Common myeloid progenitor, CD34-positive (primary cell): Measurements from ENCODE around the gene ABCA13.

ENCODE experiments used
- CTCF ChIA-PET: fragments of 350-600 bp; sonication (Branson Sonifier 250); formaldehyde crosslinking; loops from one replicate; lab custom pipeline; 2021; ENCODE audit warnings: antibody characterized with exemption; lab: Charles Lee
- POLR2A ChIA-PET: fragments of 350-600 bp; sonication (Branson Sonifier 250); formaldehyde crosslinking; loops from one replicate; lab custom pipeline; 2021; ENCODE audit warnings: antibody characterized with exemption; lab: Charles Lee
- DNase-seq, 3 donors: peaks; one replicate each; pipeline versions ENCODE4 v3.0.0 to v3.0.0-alpha.2; 2013
- H3K27ac ChIP-seq, 2 experiments: 1 replicate in 1 of 2; 2 replicates in 1 of 2; pipeline ENCODE4 v1.7.0; 2013; ENCODE audit warnings: inconsistent platforms in 2 of 2, low read length in 2 of 2, mild to moderate bottlenecking in 2 of 2, low read depth in 1 of 2, moderate library complexity in 1 of 2; ENCODE audit not compliant: severe bottlenecking in 2 of 2, insufficient read depth in 1 of 2, poor library complexity in 1 of 2
- H3K27me3 ChIP-seq, 5 experiments: replicated peaks in 2 of 5; 1 replicate in 3 of 5; 2 replicates in 2 of 5; pipeline versions ENCODE4 v1.6.1 to v1.7.0; 2013; ENCODE audit warnings: low read length in 4 of 5, mild to moderate bottlenecking in 2 of 5, moderate library complexity in 2 of 5, inconsistent platforms in 1 of 5; ENCODE audit not compliant: insufficient read depth in 5 of 5, control insufficient read depth in 4 of 5
- H3K36me3 ChIP-seq, 4 experiments: 1 replicate in 2 of 4; 2 replicates in 2 of 4; pipeline versions ENCODE4 v1.6.1 to v1.7.0; 2013; ENCODE audit warnings: low read length in 3 of 4, control low read depth in 1 of 4, mild to moderate bottlenecking in 1 of 4; ENCODE audit not compliant: control insufficient read depth in 4 of 4, insufficient read depth in 4 of 4
- H3K4me1 ChIP-seq, 4 experiments: 1 replicate in 3 of 4; 2 replicates in 1 of 4; pipeline versions ENCODE4 v1.6.1 to v1.7.1; 2013; ENCODE audit warnings: low read length in 3 of 4, mild to moderate bottlenecking in 3 of 4, control low read depth in 1 of 4, inconsistent platforms in 1 of 4, moderate library complexity in 1 of 4; ENCODE audit not compliant: control insufficient read depth in 4 of 4, insufficient read depth in 4 of 4; ENCODE audit errors: control extremely low read depth in 1 of 4
- H3K4me3 ChIP-seq, 7 experiments: 1 replicate in 4 of 7; 2 replicates in 3 of 7; pipeline versions ENCODE4 v1.5.1 to v1.7.0; 2013; ENCODE audit warnings: mild to moderate bottlenecking in 7 of 7, low read length in 6 of 7, moderate library complexity in 6 of 7, inconsistent platforms in 2 of 7, low read depth in 2 of 7, control low read depth in 1 of 7; ENCODE audit not compliant: insufficient read depth in 4 of 7, control insufficient read depth in 1 of 7; ENCODE audit errors: extremely low read depth in 1 of 7
- H3K9me3 ChIP-seq, 5 experiments: 1 replicate in 4 of 5; 2 replicates in 1 of 5; pipeline versions ENCODE4 v1.6.1 to v1.7.1; 2013; ENCODE audit warnings: low read length in 4 of 5, mild to moderate bottlenecking in 2 of 5, inconsistent platforms in 1 of 5, low read depth in 1 of 5, moderate library complexity in 1 of 5; ENCODE audit not compliant: control insufficient read depth in 4 of 5, insufficient read depth in 2 of 5; ENCODE audit errors: control extremely low read depth in 1 of 5
- WGBS: methylation state at CpG from one replicate; pipeline ENCODE4 v1.1.5; 2013; ENCODE audit not compliant: insufficient coverage; 5-methylcytosine and 5-hydroxymethylcytosine counted together

Gene ABCA13

DNA sequence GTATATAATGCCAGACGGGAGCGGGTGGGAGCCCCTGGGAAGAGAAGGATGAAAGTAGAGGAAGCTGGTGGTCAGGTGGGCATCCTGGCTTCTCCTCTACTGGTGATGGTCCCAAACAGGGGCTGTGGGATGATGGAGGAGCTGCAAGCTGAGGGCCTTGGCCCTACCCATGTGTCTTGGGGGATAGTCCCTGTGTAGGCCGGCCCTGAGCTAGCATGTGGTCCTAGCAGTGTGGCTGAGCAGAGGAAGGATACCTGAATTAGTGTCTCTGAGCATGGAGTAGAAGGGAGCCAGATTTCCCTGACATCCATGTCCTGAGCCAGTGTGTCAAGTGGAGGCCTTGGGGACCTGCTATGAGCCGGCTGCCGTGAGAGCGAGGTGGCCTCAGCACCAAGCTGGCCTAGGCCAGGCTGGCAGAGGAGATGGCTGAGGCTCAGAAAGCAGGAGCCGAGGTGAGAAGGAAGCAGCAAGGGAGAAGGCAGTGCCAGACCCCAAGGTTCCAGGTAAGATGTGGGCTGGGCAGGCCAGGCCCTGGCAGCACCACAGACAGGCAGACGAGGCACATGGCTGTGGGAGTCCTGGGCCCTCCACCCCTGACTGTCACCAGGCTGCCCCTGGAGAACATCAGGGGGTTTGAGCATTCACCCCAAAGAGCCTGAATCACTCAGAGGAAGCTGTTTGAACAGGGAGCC lies 150.2 kb downstream of the ABCA13 start:
- CTCF ChIA-PET = interaction anchor here (1.2 kb wide), 1 partner anchor 15 kb away, joined by 3 read pairs; no protein-coding TSS in a partner anchor

DNA sequence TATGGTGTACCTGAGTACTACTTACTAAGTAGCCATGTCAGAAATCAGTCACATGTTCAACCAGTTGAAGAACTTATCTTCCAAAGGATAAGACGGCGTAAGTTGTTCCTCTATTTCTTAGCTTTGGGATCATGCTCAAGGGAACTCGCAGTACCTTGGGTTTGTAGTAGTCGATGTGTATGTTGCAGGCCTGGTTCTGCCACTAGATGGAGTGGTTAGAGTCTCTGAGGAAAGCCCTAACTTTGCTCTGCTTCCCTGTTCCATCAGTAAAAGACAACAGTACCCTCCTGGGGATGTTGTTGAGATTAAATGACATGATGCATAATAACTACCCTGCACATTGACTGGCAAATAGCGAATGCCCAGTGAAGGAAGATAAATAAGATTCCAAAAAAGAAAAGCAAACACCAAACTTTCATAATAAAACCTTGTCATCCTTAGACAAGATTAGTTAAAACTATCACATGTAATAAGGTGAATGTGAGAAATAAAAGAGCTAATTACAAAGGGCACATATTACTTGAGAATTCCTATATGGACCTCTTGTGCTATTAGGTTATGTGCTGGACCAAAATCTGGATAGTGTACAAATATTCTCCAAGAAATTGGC lies 165.9 kb downstream of the ABCA13 start:
- 92% methylated on average over 2 of the region's 5 CpGs for WGBS
- CTCF ChIA-PET = interaction anchor here (0.7 to 3.6 kb wide), 10 partner anchors 14 to 538 kb away, joined by 3 to 17 read pairs (median 3); no protein-coding TSS in a partner anchor
- DNase-seq = peak; percentile 9 to 50 (median 37)

More for the DNA sequence above, 150.2 kb downstream of the ABCA13 start:
- 97% methylated on average over 8 of the region's 8 CpGs for WGBS
- Histone ChIP-seq H3K4me1 (no peaks in the 10 kb centered on the region), H3K9me3 (peaks cover 0 to 15% (median 6%) of the 10 kb centered on the region in 5 experiments), H3K27ac (no peak overlapping the region), H3K4me3 (no peak overlapping the region), H3K36me3 (peaks cover 0 to 9% (median 2%) of the 10 kb centered on the region in 4 experiments), H3K27me3 (no peaks in the 10 kb centered on the region)
- no peak for DNase-seq
- POLR2A ChIA-PET = no interaction called here

DNA sequence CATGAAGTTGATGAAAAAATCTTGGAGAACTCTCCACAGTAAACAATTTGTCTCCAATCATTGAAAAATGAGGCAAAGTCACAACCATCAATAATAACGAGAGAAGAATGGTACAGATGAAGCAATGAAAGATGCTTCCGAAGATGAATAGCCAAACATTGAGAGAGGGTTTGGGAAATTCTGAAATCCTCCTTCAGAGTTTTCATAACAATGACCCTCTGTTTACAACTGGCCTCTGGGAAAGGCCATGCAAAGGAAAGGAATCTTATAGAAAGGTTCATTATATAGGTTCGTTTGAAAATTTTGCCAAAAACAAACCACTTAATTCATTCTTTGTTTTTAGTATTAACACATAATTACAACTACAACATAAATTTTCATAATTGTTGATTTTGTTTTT lies 166.5 kb downstream of the ABCA13 start:
- ChIA-PET POLR2A (no interaction called here), CTCF (interaction anchor here (1.0 to 3.6 kb wide), 5 partner anchors 28 to 537 kb away, joined by 3 to 17 read pairs (median 3); no protein-coding TSS in a partner anchor)
- H3K27me3 ChIP-seq = no peaks in the 10 kb centered on the region
- H3K4me1 ChIP-seq = no peaks in the 10 kb centered on the region
- WGBS = 83% methylated on average over 1 of the region's 3 CpGs
- peaks cover 0 to 12% (median 0%) of the 10 kb centered on the region in 4 experiments for H3K36me3 ChIP-seq
- H3K9me3 ChIP-seq = no peaks in the 10 kb centered on the region
- no peak overlapping the region for H3K27ac ChIP-seq
- no peak for DNase-seq
- no peak overlapping the region for H3K4me3 ChIP-seq

More for the DNA sequence above, 165.9 kb downstream of the ABCA13 start:
- H3K9me3 ChIP-seq = no peaks in the 10 kb centered on the region
- H3K27ac ChIP-seq = no peak overlapping the region
- peaks cover 0 to 8% (median 0%) of the 10 kb centered on the region in 4 experiments for H3K36me3 ChIP-seq
- H3K27me3 ChIP-seq = no peaks in the 10 kb centered on the region
- POLR2A ChIA-PET = no interaction called here
- no peaks in the 10 kb centered on the region for H3K4me1 ChIP-seq
- no peak overlapping the region for H3K4me3 ChIP-seq

DNA sequence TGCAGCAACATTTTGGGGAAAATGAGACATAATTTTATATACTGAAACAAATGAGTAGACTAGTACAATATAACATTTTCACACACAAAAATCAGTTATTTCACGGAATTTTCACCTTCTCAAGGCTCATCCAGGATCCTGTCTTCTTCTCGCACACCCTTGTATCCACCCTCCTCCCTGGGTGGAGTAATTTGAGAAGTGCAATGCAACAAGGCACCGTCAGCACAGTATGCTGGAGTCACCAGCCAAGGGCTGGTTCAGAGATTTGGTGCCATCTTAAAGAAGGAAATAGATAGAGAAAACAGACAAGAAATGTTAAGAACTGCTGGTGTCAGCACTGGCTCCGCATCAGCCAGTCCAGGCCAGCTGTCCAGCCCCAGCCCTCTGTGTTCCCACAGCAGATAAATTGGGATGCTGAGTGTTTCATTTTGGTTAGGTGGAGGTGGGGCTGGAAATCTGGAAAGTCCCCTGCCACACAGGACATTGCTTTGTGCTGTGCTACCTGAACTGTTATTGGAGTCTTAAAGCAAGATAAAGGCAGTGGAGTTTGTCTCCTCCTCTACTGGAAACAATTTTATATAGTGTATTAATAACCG lies 176.1 kb downstream of the ABCA13 start:
- no peaks in the 10 kb centered on the region for H3K27me3 ChIP-seq
- ChIA-PET POLR2A (no interaction called here), CTCF (no interaction called here)
- DNase-seq = no peak
- H3K36me3 ChIP-seq = peaks cover 0 to 5% (median 0%) of the 10 kb centered on the region in 4 experiments
- H3K4me3 ChIP-seq = no peak overlapping the region
- 81% methylated on average over 2 of the region's 5 CpGs for WGBS
- peaks cover 0 to 1% (median 0%) of the 10 kb centered on the region in 4 experiments for H3K4me1 ChIP-seq
- no peaks in the 10 kb centered on the region for H3K9me3 ChIP-seq
- no peak overlapping the region for H3K27ac ChIP-seq

DNA sequence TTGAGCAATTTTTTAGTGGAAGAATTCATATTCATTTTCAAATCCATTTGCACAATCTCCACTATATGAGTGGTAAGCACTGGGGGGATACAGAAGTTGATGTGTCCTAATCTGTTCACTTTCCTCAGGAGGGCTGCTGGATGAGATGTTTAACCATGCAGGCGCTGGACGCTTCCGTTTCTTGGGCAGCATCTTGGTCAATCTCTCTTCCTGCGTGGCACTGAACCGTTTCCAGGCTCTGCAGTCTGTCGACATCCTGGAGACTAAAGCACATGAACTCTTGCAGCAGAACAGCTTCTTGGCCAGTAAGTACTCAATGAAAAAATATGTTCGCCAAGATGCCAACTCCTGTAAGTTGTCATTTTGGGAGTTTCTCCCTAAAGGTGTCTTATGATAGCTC lies 179.3 kb downstream of the ABCA13 start:
- H3K9me3 ChIP-seq = no peaks in the 10 kb centered on the region
- no peak overlapping the region for H3K27ac ChIP-seq
- ChIA-PET POLR2A (interaction anchor here (0.6 kb wide), 1 partner anchor 124 kb away, joined by 3 read pairs; no protein-coding TSS in a partner anchor), CTCF (no interaction called here)
- DNase-seq = no peak
- peaks cover 0 to 1% (median 0%) of the 10 kb centered on the region in 4 experiments for H3K4me1 ChIP-seq
- no peaks in the 10 kb centered on the region for H3K27me3 ChIP-seq
- H3K4me3 ChIP-seq = no peak overlapping the region
- 92% methylated on average over 6 of the region's 7 CpGs for WGBS
- peaks cover 0 to 5% (median 0%) of the 10 kb centered on the region in 4 experiments for H3K36me3 ChIP-seq

DNA sequence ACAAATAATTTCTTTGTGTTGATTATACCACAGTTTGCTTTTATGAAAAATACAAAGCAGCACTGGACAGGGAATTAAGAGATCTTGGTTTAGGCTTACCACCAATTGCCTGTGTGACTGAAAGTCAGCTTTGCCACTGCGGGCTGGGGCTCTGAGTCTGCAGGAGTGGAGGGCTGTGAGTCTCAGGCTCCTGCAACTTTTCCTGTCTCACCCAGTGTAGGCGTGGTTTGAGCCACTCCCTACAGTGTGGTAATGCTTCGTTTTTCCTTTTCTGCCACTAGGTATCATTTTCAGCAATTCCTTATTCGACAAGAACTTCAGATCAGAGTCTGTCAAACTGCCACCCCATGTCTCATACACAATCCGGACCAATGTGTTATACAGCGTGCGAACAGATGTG lies 180.6 kb downstream of the ABCA13 start:
- 89% methylated on average over 4 of the region's 7 CpGs for WGBS

More for the DNA sequence above, 180.6 kb downstream of the ABCA13 start:
- Histone ChIP-seq H3K9me3 (no peaks in the 10 kb centered on the region), H3K4me3 (no peak overlapping the region), H3K36me3 (peaks cover 0 to 5% (median 0%) of the 10 kb centered on the region in 4 experiments), H3K27me3 (no peaks in the 10 kb centered on the region), H3K27ac (no peak overlapping the region), H3K4me1 (peaks cover 0 to 1% (median 0%) of the 10 kb centered on the region in 4 experiments)
- CTCF ChIA-PET = no interaction called here
- POLR2A ChIA-PET = no interaction called here
- DNase-seq = no peak
